PFSK-1 (cell line): ENCODE data around the gene PREX1.

Experiments
- FOXP2 ChIP-seq: optimal IDR thresholded peaks from 2 replicates; pipeline ENCODE3; 2011; ENCODE audit warnings: borderline replicate concordance, control low read depth, inconsistent platforms; ENCODE audit not compliant: insufficient read depth; ENCODE audit errors: extremely low read length, extremely low read depth
- POLR2AphosphoS5 ChIP-seq: IDR thresholded peaks from 2 replicates; pipeline ENCODE4 v1.6.1; 2012; ENCODE audit warnings: low read depth, mild to moderate bottlenecking, control low read depth, low read length, moderate library complexity
- SIN3A ChIP-seq: IDR thresholded peaks from 2 replicates; pipeline ENCODE4 v1.6.1; 2012; ENCODE audit warnings: mild to moderate bottlenecking, low read length, moderate library complexity, borderline replicate concordance; ENCODE audit not compliant: insufficient read depth
- TAF1 ChIP-seq: IDR thresholded peaks from 2 replicates; pipeline ENCODE4 v1.6.1; 2012; ENCODE audit warnings: low read length, control low read depth, borderline replicate concordance; ENCODE audit not compliant: insufficient read depth
- TF ChIP-seq, protein P1 (sequence below), 2 experiments: IDR thresholded peaks; 2 replicates each; pipeline versions ENCODE4 v1.6.1 to v1.8.0; 2011 to 2012; ENCODE audit warnings: low read depth in 2 of 2, low read length in 2 of 2, control low read depth in 1 of 2, inconsistent platforms in 1 of 2, mild to moderate bottlenecking in 1 of 2, moderate library complexity in 1 of 2; ENCODE audit not compliant: insufficient read depth in 1 of 2

Gene PREX1

GRCh38 chr20:48603116-48603818, 224.5 kb downstream of the PREX1 start:
- TF ChIP-seq FOXP2 (no peak), TAF1 (no peak), POLR2AphosphoS5 (no peak), SIN3A (no peak)
- TF ChIP-seq, protein P1, sequence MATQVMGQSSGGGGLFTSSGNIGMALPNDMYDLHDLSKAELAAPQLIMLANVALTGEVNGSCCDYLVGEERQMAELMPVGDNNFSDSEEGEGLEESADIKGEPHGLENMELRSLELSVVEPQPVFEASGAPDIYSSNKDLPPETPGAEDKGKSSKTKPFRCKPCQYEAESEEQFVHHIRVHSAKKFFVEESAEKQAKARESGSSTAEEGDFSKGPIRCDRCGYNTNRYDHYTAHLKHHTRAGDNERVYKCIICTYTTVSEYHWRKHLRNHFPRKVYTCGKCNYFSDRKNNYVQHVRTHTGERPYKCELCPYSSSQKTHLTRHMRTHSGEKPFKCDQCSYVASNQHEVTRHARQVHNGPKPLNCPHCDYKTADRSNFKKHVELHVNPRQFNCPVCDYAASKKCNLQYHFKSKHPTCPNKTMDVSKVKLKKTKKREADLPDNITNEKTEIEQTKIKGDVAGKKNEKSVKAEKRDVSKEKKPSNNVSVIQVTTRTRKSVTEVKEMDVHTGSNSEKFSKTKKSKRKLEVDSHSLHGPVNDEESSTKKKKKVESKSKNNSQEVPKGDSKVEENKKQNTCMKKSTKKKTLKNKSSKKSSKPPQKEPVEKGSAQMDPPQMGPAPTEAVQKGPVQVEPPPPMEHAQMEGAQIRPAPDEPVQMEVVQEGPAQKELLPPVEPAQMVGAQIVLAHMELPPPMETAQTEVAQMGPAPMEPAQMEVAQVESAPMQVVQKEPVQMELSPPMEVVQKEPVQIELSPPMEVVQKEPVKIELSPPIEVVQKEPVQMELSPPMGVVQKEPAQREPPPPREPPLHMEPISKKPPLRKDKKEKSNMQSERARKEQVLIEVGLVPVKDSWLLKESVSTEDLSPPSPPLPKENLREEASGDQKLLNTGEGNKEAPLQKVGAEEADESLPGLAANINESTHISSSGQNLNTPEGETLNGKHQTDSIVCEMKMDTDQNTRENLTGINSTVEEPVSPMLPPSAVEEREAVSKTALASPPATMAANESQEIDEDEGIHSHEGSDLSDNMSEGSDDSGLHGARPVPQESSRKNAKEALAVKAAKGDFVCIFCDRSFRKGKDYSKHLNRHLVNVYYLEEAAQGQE (IDR thresholded peaks at IDR 0.05; ENCODE audit: insufficient read depth in 1 of 2, low read depth in 2 of 2, low read length in 2 of 2) = no peak

DNA sequence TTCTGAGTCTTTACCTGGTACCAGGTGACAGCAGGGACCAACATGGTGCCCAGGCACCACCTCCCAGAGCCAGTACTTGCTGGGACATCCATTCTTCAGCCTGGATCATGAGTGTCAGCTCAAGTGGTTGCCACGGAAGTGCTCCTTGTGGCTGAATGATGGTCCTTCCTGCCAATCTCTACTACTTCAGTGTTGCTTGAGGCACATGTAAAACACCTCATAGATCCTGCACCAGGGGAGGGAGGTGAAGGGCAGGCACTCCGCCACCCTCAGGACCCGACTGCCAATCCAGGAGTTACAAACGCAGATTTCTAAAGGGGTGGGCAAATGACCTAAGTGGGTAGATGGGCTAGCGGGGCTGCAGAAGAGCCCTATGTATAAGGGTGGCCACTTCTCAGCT, 226.0 kb downstream of the PREX1 start:
- TF ChIP-seq POLR2AphosphoS5 (no peak), TAF1 (no peak), FOXP2 (no peak), SIN3A (no peak)
- TF ChIP-seq, protein P1 (IDR thresholded peaks at IDR 0.05; ENCODE audit: insufficient read depth in 1 of 2, low read depth in 2 of 2, low read length in 2 of 2) = no peak

DNA sequence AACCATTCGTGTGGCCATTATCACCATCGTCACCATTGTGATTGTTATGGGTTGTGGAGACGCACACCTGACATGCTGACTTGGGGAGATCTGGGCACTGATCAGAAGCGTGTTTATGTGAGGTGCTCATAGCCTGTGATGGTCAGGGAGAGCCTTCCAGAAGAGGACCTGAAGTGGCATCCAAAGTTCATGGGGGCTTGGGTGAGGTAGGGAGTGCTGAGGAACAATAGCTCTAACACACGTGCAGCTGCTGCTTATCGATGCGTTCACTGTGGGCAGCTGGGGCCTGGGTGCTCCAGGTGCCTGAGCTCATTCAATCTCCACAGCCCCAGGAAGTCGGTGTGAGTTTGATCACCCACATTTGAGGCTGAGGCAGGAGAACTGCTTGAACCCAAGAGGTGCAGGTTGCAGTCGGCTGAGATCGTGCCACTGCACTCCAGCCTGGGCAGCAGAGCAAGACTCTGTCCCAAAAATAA, 227.3 kb downstream of the PREX1 start:
- TF ChIP-seq FOXP2 (no peak), TAF1 (no peak), POLR2AphosphoS5 (no peak)

- TF ChIP-seq, protein P1 (IDR thresholded peaks at IDR 0.05; ENCODE audit: insufficient read depth in 1 of 2, low read depth in 2 of 2, low read length in 2 of 2) = no peak
- no peak for TF ChIP-seq SIN3A
- TF ChIP-seq POLR2AphosphoS5 = no peak
- TF ChIP-seq FOXP2 = no peak
- no peak for TF ChIP-seq TAF1
Measured at GRCh38 chr20:48599748-48600469, 227.9 kb downstream of the PREX1 start.

DNA sequence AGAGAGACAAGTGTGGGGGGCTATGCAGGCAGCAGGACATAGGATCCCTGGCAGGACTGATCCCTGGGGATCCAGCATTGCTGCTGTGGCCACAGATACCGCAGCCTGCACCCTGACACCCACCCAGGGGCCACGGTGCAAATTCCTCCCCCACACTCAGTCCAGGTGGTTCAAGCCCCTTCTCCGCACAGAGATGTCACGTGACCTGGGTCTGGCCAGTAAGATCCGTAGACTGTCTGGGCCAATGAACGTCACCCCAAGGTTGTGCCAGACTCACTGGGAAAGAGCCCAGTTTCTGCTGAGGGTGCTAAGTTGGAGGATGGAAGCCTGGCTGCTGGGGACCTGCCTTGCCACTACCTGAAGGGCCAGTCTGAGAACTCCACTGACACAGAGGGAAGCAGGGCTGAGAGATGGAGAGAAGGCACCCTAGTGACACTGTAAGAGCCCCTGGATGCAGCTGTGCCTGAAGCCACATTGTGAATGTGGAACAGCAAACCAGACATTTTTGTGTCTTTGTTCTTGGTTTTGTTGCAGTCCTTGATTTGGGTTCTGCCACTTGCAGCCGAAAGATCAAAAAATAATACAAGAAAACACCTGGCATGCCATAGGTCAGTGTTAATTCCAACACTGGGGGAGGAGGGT, 228.6 kb downstream of the PREX1 start:
- TF ChIP-seq SIN3A (no peak), TAF1 (no peak), POLR2AphosphoS5 (no peak), FOXP2 (no peak)
- TF ChIP-seq, protein P1 (IDR thresholded peaks at IDR 0.05; ENCODE audit: insufficient read depth in 1 of 2, low read depth in 2 of 2, low read length in 2 of 2) = no peak
